H1 (cell line): ENCODE data around the gene CHTF8. TPM values are rescaled to one million over a fixed set of nuclear protein-coding genes. Genes with fewer than 3 reads are reported as not detected.

Experiments
- BACH1 ChIP-seq: IDR thresholded peaks from 2 replicates; pipeline ENCODE4 v1.6.1; 2012; ENCODE audit warnings: low read length, improper control_type of control experiment
- BRCA1 ChIP-seq: IDR thresholded peaks from 2 replicates; pipeline ENCODE4 v1.6.1; 2012; ENCODE audit warnings: low read depth, low read length, improper control_type of control experiment
- CBX8 ChIP-seq: fragments of 300-800, 300-1000 bp; sonication (generic); IDR thresholded peaks from 2 replicates; pipeline ENCODE4 v1.7.1; 2016; ENCODE audit warnings: low read depth, low read length, borderline replicate concordance
- CTBP2 ChIP-seq: IDR thresholded peaks from 2 replicates; pipeline ENCODE4 v1.7.0; 2011; ENCODE audit warnings: borderline replicate concordance, mild to moderate bottlenecking, moderate library complexity, mixed read lengths, low read length; ENCODE audit not compliant: insufficient read depth, insufficient read length
- FOSL1 ChIP-seq: IDR thresholded peaks from 2 replicates; pipeline ENCODE4 v1.6.1; 2011; ENCODE audit warnings: mild to moderate bottlenecking, low read depth, low read length, moderate library complexity; ENCODE audit not compliant: insufficient read depth
- GTF2F1 ChIP-seq: IDR thresholded peaks from 2 replicates; pipeline ENCODE4 v1.6.1; 2012; ENCODE audit warnings: low read depth, low read length, improper control_type of control experiment, borderline replicate concordance
- JUN ChIP-seq: IDR thresholded peaks from 2 replicates; pipeline ENCODE4 v1.6.1; 2011; ENCODE audit warnings: low read depth, mild to moderate bottlenecking, improper control_type of control experiment, low read length
- KDM1A ChIP-seq: fragments of 200-600, 300-600 bp; sonication (generic); IDR thresholded peaks from 2 replicates; pipeline ENCODE4 v1.7.1; 2016; ENCODE audit warnings: mild to moderate bottlenecking, low read length, borderline replicate concordance
- NANOG ChIP-seq: IDR thresholded peaks from 2 replicates; pipeline ENCODE4 v1.6.1; 2011; ENCODE audit warnings: low read length, low read depth, mild to moderate bottlenecking, inconsistent platforms; ENCODE audit not compliant: insufficient read depth, poor library complexity, severe bottlenecking
- RBBP5 ChIP-seq: IDR thresholded peaks from 2 replicates; pipeline ENCODE4 v1.7.1; 2012; ENCODE audit warnings: low read depth, mild to moderate bottlenecking, inconsistent platforms, low read length, moderate library complexity, borderline replicate concordance
- RFX5 ChIP-seq: IDR thresholded peaks from 2 replicates; pipeline ENCODE4 v1.6.1; 2011; ENCODE audit warnings: low read depth, low read length, improper control_type of control experiment, borderline replicate concordance
- SP1 ChIP-seq: IDR thresholded peaks from 2 replicates; pipeline ENCODE4 v1.6.1; 2011; ENCODE audit warnings: low read depth, low read length
- SRF ChIP-seq: IDR thresholded peaks from 2 replicates; pipeline ENCODE4 v1.6.1; 2011; ENCODE audit warnings: mild to moderate bottlenecking, low read depth, low read length, moderate library complexity
- TAF1 ChIP-seq: IDR thresholded peaks from 2 replicates; pipeline ENCODE4 v1.6.1; 2011; ENCODE audit warnings: mild to moderate bottlenecking, low read depth, low read length
- TBP ChIP-seq: IDR thresholded peaks from 2 replicates; pipeline ENCODE4 v1.6.1; 2011; ENCODE audit warnings: low read depth, low read length, improper control_type of control experiment
- TCF12 ChIP-seq: IDR thresholded peaks from 2 replicates; pipeline ENCODE4 v1.6.1; 2011; ENCODE audit warnings: low read depth, mild to moderate bottlenecking, low read length
- TEAD4 ChIP-seq: IDR thresholded peaks from 2 replicates; pipeline ENCODE4 v1.6.1; 2012; ENCODE audit warnings: low read depth, low read length, inconsistent platforms, mixed read lengths
- ZNF274 ChIP-seq: IDR thresholded peaks from 2 replicates; pipeline ENCODE4 v1.7.0; 2012; ENCODE audit warnings: low read length, borderline replicate concordance; ENCODE audit errors: extremely low read depth
- polyA plus RNA-seq, 7 experiments: library from polyadenylated mRNA; depleted of rRNA in 3 of 7; stranded (reverse) in 5 of 7; unstranded in 2 of 7; fragments of >200 nt in 5 of 7; fragments of 200-250 nt in 2 of 7; gene quantifications; 1 replicate in 5 of 7; 2 replicates in 1 of 7; 4 replicates in 1 of 7; pipeline versions ENCODE4 v1.2.1 to v1.2.3, GENCODE V29; 2011 to 2013; ENCODE audit warnings: missing spikeins in 2 of 7, mixed read lengths in 2 of 7
- total RNA-seq: library from RNA; stranded (reverse); fragmentation: NEBNext Ultra II Directional; extraction: Animal tissue kit (Norgen Biotek cat#: 25700); gene quantifications from 2 replicates; pipeline ENCODE4 v1.2.1, GENCODE V29; 2021
- TF ChIP-seq, protein P1 (sequence below): IDR thresholded peaks from 2 replicates; pipeline ENCODE4 v1.6.1; 2011; ENCODE audit warnings: low read length, improper control_type of control experiment
- TF ChIP-seq, protein P2 (sequence below): IDR thresholded peaks from 2 replicates; pipeline ENCODE4 v1.6.1; 2012; ENCODE audit warnings: inconsistent platforms
- TF ChIP-seq, protein P3 (sequence below), 3 experiments: IDR thresholded peaks; 1 replicate in 2 of 3; 2 replicates in 1 of 3; pipeline versions ENCODE4 v1.5.1 to v1.6.1; 2011; ENCODE audit warnings: low read length in 3 of 3, mild to moderate bottlenecking in 3 of 3, inconsistent platforms in 2 of 3, low read depth in 1 of 3, moderate library complexity in 1 of 3; ENCODE audit not compliant: insufficient read depth in 1 of 3; ENCODE audit errors: control extremely low read depth in 1 of 3

Gene CHTF8
- total and polyA plus RNA-seq, 2 of the 8 experiments (the other 6 are each of a cell fraction or from before 2014, with no cell fraction given), result 114 to 138 TPM

DNA sequence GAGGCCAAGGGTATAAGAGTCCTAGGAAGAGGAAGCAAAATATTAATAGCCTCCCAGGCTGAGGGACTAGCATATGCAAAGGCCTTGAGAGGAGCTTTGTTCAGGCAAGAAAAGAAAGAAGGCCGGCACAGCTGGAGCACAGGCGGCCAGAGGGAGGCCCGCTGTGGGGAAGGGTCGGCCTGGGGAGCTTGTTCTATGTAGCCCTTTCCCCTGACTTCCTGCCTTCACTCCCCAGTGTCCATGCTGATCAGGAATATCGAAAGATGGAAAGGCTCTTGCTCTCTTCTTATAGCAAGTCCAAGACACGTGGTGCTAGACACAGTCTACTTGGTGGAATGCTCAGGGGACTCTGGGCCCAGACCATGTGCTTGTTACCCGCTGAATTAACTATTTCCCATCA, 54.3 kb downstream of the CHTF8 start (continued):
- TF ChIP-seq JUN (no peak), TEAD4 (no peak), FOSL1 (no peak), GTF2F1 (no peak), TCF12 (no peak), TBP (no peak), SP1 (peak; percentile 55; the same call in 1 of the 2 replicates), ZNF274 (no peak), SRF (no peak), CBX8 (no peak), BACH1 (no peak), NANOG (peak; percentile 73), KDM1A (no peak), BRCA1 (no peak), TAF1 (no peak), RFX5 (no peak), CTBP2 (peak; percentile 63), RBBP5 (no peak)
- TF ChIP-seq, protein P1, sequence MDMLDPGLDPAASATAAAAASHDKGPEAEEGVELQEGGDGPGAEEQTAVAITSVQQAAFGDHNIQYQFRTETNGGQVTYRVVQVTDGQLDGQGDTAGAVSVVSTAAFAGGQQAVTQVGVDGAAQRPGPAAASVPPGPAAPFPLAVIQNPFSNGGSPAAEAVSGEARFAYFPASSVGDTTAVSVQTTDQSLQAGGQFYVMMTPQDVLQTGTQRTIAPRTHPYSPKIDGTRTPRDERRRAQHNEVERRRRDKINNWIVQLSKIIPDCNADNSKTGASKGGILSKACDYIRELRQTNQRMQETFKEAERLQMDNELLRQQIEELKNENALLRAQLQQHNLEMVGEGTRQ, result no peak
- TF ChIP-seq, protein P2, sequence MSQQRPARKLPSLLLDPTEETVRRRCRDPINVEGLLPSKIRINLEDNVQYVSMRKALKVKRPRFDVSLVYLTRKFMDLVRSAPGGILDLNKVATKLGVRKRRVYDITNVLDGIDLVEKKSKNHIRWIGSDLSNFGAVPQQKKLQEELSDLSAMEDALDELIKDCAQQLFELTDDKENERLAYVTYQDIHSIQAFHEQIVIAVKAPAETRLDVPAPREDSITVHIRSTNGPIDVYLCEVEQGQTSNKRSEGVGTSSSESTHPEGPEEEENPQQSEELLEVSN, result peak; percentile 68
- TF ChIP-seq, protein P3, sequence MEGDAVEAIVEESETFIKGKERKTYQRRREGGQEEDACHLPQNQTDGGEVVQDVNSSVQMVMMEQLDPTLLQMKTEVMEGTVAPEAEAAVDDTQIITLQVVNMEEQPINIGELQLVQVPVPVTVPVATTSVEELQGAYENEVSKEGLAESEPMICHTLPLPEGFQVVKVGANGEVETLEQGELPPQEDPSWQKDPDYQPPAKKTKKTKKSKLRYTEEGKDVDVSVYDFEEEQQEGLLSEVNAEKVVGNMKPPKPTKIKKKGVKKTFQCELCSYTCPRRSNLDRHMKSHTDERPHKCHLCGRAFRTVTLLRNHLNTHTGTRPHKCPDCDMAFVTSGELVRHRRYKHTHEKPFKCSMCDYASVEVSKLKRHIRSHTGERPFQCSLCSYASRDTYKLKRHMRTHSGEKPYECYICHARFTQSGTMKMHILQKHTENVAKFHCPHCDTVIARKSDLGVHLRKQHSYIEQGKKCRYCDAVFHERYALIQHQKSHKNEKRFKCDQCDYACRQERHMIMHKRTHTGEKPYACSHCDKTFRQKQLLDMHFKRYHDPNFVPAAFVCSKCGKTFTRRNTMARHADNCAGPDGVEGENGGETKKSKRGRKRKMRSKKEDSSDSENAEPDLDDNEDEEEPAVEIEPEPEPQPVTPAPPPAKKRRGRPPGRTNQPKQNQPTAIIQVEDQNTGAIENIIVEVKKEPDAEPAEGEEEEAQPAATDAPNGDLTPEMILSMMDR (IDR thresholded peaks at IDR 0.05; ENCODE audit: control extremely low read depth in 1 of 3, insufficient read depth in 1 of 3, low read depth in 1 of 3, low read length in 3 of 3), result no peak
